Muscle of leg (tissue), 11 donors: ENCODE results near the gene ARNT2. TPM values are rescaled to one million over a fixed set of nuclear protein-coding genes. Genes with fewer than 3 reads are reported as not detected.

Experiments
- DNase-seq: peaks from one replicate; pipeline ENCODE4 v3.0.0; 2013
- H3K27ac ChIP-seq: one replicate; pipeline ENCODE4 v1.5.1; 2013; ENCODE audit warnings: mild to moderate bottlenecking, low read length, control low read depth
- H3K27me3 ChIP-seq: one replicate; pipeline ENCODE4 v1.6.1; 2013; ENCODE audit warnings: low read length; ENCODE audit not compliant: control insufficient read depth, insufficient read depth
- H3K36me3 ChIP-seq: one replicate; pipeline ENCODE4 v1.6.1; 2013; ENCODE audit warnings: low read length; ENCODE audit not compliant: control insufficient read depth, insufficient read depth
- H3K4me1 ChIP-seq: one replicate; pipeline ENCODE4 v1.6.1; 2013; ENCODE audit warnings: low read length; ENCODE audit not compliant: control insufficient read depth, insufficient read depth
- H3K4me3 ChIP-seq: one replicate; pipeline ENCODE4 v1.5.1; 2013; ENCODE audit warnings: low read length, control low read depth
- H3K9me3 ChIP-seq: replicated peaks from 2 replicates; pipeline ENCODE4 v1.6.1; 2013; ENCODE audit warnings: low read depth, low read length; ENCODE audit not compliant: control insufficient read depth
- WGBS: methylation state at CpG from one replicate; pipeline ENCODE4 v1.1.5; 2013; ENCODE audit warnings: missing lambda C conversion rate; ENCODE audit not compliant: insufficient coverage; 5-methylcytosine and 5-hydroxymethylcytosine counted together
- polyA plus RNA-seq, 8 donors: library from polyadenylated mRNA; unstranded; fragments of 120-200 nt; gene quantifications; one replicate each; pipeline versions ENCODE4 v1.2.1 to v1.2.3, GENCODE V29; 2013; ENCODE audit warnings: inconsistent platforms in 1 of 8, low replicate concordance in 1 of 8; ENCODE audit not compliant: insufficient read length in 8 of 8, insufficient read depth in 1 of 8
- total RNA-seq: library from RNA; stranded (reverse); fragments of 120-200 nt; gene quantifications from one replicate; pipeline ENCODE4 v1.2.4, GENCODE V29; 2013

Gene ARNT2
- total and polyA plus RNA-seq, 9 donors: 4.9 to 10.8 (median 7.7) TPM

- no peak for DNase-seq
- Histone ChIP-seq H3K27me3 (no peaks in the 10 kb centered on the region), H3K36me3 (no peaks in the 10 kb centered on the region), H3K27ac (no peak overlapping the region), H3K4me1 (peaks cover 25% of the 10 kb centered on the region), H3K9me3 (no peaks in the 10 kb centered on the region), H3K4me3 (no peak overlapping the region)
- WGBS: no CpG with 5 or more reads among the region's 2 CpGs
Measured at GRCh38 chr15:80495401-80495942, 91.3 kb downstream of the ARNT2 start.

- DNase-seq: no peak
- no peak overlapping the region for H3K4me3 ChIP-seq
- peaks cover 25% of the 10 kb centered on the region for H3K4me1 ChIP-seq
- H3K27ac ChIP-seq: no peak overlapping the region
- H3K9me3 ChIP-seq: no peaks in the 10 kb centered on the region
- WGBS: no CpG with 5 or more reads among the region's 2 CpGs
- no peaks in the 10 kb centered on the region for H3K27me3 ChIP-seq
- no peaks in the 10 kb centered on the region for H3K36me3 ChIP-seq
Measured at GRCh38 chr15:80496096-80496495, 91.9 kb downstream of the ARNT2 start.

GRCh38 chr15:80497221-80497620, 93.0 kb downstream of the ARNT2 start:
- Histone ChIP-seq H3K9me3 (no peaks in the 10 kb centered on the region), H3K27ac (no peak overlapping the region), H3K36me3 (no peaks in the 10 kb centered on the region), H3K4me1 (peaks cover 27% of the 10 kb centered on the region), H3K27me3 (no peaks in the 10 kb centered on the region), H3K4me3 (no peak overlapping the region)
- WGBS: no CpG with 5 or more reads among the region's 1 CpG
- no peak for DNase-seq

GRCh38 chr15:80498652-80499051, 94.5 kb downstream of the ARNT2 start:
- 67% methylated on average over 1 of the region's 4 CpGs for WGBS
- Histone ChIP-seq H3K27ac (no peak overlapping the region), H3K9me3 (no peaks in the 10 kb centered on the region), H3K4me3 (no peak overlapping the region), H3K4me1 (peaks cover 38% of the 10 kb centered on the region), H3K27me3 (no peaks in the 10 kb centered on the region), H3K36me3 (no peaks in the 10 kb centered on the region)
- DNase-seq: no peak

- Histone ChIP-seq H3K4me3 (no peak overlapping the region), H3K27me3 (no peaks in the 10 kb centered on the region), H3K4me1 (peaks cover 36% of the 10 kb centered on the region), H3K27ac (no peak overlapping the region), H3K36me3 (no peaks in the 10 kb centered on the region), H3K9me3 (peaks cover under 1% of the 10 kb centered on the region)
- WGBS: no CpG with 5 or more reads among the region's 1 CpG
- no peak for DNase-seq
Measured at GRCh38 chr15:80500021-80500420, 95.8 kb downstream of the ARNT2 start.

GRCh38 chr15:80501476-80501875, 97.3 kb downstream of the ARNT2 start:
- WGBS: 91% methylated on average over 4 of the region's 8 CpGs
- no peaks in the 10 kb centered on the region for H3K36me3 ChIP-seq
- H3K4me3 ChIP-seq: no peak overlapping the region
- no peak for DNase-seq
- peaks cover 2% of the 10 kb centered on the region for H3K9me3 ChIP-seq
- H3K27me3 ChIP-seq: no peaks in the 10 kb centered on the region
- H3K27ac ChIP-seq: no peak overlapping the region
- H3K4me1 ChIP-seq: peaks cover 33% of the 10 kb centered on the region

GRCh38 chr15:80502782-80503181, 98.6 kb downstream of the ARNT2 start:
- Histone ChIP-seq H3K4me3 (no peak overlapping the region), H3K27me3 (no peaks in the 10 kb centered on the region), H3K9me3 (peaks cover 2% of the 10 kb centered on the region), H3K36me3 (no peaks in the 10 kb centered on the region), H3K27ac (peak overlapping the region; percentile 62), H3K4me1 (peaks cover 45% of the 10 kb centered on the region)
- 83% methylated on average over 3 of the region's 3 CpGs for WGBS
- DNase-seq: no peak

GRCh38 chr15:80503319-80503952, 99.3 kb downstream of the ARNT2 start:
- no peak overlapping the region for H3K4me3 ChIP-seq
- H3K27me3 ChIP-seq: no peaks in the 10 kb centered on the region
- DNase-seq: peak; percentile 81
- peak overlapping the region; percentile 69 for H3K27ac ChIP-seq
- 76% methylated on average over 5 of the region's 11 CpGs for WGBS
- peaks cover 2% of the 10 kb centered on the region for H3K9me3 ChIP-seq
- no peaks in the 10 kb centered on the region for H3K36me3 ChIP-seq
- H3K4me1 ChIP-seq: peaks cover 45% of the 10 kb centered on the region

GRCh38 chr15:80504931-80505330, 100.7 kb downstream of the ARNT2 start:
- peaks cover 2% of the 10 kb centered on the region for H3K9me3 ChIP-seq
- no peaks in the 10 kb centered on the region for H3K27me3 ChIP-seq
- no peak for DNase-seq
- peaks cover 38% of the 10 kb centered on the region for H3K4me1 ChIP-seq
- no peak overlapping the region for H3K27ac ChIP-seq
- 98% methylated on average over 5 of the region's 9 CpGs for WGBS
- no peak overlapping the region for H3K4me3 ChIP-seq
- no peaks in the 10 kb centered on the region for H3K36me3 ChIP-seq

- Histone ChIP-seq H3K4me1 (peaks cover 38% of the 10 kb centered on the region), H3K9me3 (peaks cover 2% of the 10 kb centered on the region), H3K36me3 (no peaks in the 10 kb centered on the region), H3K4me3 (no peak overlapping the region), H3K27me3 (no peaks in the 10 kb centered on the region), H3K27ac (no peak overlapping the region)
- no peak for DNase-seq
- 94% methylated on average over 5 of the region's 5 CpGs for whole genome bisulfite sequencing
Measured at GRCh38 chr15:80506286-80506893, 102.2 kb downstream of the ARNT2 start.
